NT2/D1 (cell line): Measurements from ENCODE around the gene SLC1A2.

ENCODE experiments used
- SUZ12 ChIP-seq: IDR thresholded peaks from 2 replicates; pipeline ENCODE4 v1.6.1; 2011; ENCODE audit not compliant: insufficient read length, insufficient read depth; ENCODE audit errors: extremely low read depth
- YY1 ChIP-seq: IDR thresholded peaks from 2 replicates; pipeline ENCODE4 v1.6.1; 2011; ENCODE audit not compliant: insufficient read length, insufficient read depth
- ZNF274 ChIP-seq: IDR thresholded peaks from 2 replicates; pipeline ENCODE4 v1.6.1; 2011; ENCODE audit warnings: mild to moderate bottlenecking, low read depth, low read length

DNA sequence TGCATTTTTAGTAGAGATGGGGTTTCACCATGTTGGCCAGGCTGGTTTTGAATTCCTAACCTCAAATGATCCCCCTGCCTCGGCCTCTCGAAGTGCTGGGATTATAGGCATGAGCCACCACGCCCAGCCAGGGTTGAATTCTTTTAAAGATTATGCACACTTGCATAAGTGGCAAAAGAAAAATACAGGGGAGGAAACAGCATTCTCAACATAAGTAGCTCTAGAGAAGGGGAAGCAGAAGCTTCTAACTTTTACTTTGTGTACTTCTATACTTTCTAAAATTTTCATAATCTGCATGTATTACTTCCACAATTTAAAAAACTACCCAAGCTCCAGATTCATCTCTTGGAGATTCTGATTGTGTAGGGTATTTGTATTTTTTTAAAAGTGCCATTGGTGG lies 108.0 kb downstream of the SLC1A2 start:
- TF ChIP-seq ZNF274 = no peak
- TF ChIP-seq YY1 = no peak
- TF ChIP-seq SUZ12 = no peak
